Epithelial cell of esophagus (primary cell): Measurements from ENCODE around the gene PSORS1C2.

Source experiments
- DNase-seq: peaks from one replicate; pipeline ENCODE4 v3.0.0; 2010; ENCODE audit warnings: low read depth
- H3K4me3 ChIP-seq: 2 replicates; pipeline ENCODE4 v1.5.1; 2011; ENCODE audit warnings: mild to moderate bottlenecking, low read length, control low read depth
- TF ChIP-seq, protein P1 (sequence below): IDR thresholded peaks from 2 replicates; pipeline ENCODE4 v1.5.1; 2011; ENCODE audit warnings: low read depth, mild to moderate bottlenecking, low read length, control low read depth, inconsistent platforms; ENCODE audit not compliant: insufficient read depth; ENCODE audit errors: missing control alignments

Gene PSORS1C2

DNA sequence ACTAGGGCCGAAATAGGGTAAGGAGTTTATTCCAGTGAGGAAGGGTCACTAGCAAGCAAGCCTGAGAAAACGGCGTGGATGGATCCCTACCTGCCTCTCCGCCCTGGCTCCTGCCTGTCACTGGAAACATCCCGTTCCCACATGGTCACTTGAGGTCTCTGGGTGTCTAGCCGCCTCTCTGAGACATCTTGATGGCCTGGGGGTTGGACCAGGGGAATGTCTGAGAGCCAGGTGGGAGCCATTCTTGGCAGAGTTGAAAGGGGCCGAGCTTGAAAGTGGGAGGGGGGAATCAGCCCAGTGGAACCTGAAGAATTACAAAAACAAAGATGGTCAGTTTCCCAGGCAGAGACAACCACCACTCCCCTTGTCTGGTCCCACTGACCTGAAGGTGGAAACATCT lies 17.8 kb upstream of the PSORS1C2 start:
- no peak for DNase-seq
- TF ChIP-seq, protein P1, sequence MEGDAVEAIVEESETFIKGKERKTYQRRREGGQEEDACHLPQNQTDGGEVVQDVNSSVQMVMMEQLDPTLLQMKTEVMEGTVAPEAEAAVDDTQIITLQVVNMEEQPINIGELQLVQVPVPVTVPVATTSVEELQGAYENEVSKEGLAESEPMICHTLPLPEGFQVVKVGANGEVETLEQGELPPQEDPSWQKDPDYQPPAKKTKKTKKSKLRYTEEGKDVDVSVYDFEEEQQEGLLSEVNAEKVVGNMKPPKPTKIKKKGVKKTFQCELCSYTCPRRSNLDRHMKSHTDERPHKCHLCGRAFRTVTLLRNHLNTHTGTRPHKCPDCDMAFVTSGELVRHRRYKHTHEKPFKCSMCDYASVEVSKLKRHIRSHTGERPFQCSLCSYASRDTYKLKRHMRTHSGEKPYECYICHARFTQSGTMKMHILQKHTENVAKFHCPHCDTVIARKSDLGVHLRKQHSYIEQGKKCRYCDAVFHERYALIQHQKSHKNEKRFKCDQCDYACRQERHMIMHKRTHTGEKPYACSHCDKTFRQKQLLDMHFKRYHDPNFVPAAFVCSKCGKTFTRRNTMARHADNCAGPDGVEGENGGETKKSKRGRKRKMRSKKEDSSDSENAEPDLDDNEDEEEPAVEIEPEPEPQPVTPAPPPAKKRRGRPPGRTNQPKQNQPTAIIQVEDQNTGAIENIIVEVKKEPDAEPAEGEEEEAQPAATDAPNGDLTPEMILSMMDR: no peak
- no peak overlapping the region for H3K4me3 ChIP-seq

GRCh38 chr6:31154436-31154835 lies 15.6 kb upstream of the PSORS1C2 start:
- DNase-seq: no peak
- no peak overlapping the region for H3K4me3 ChIP-seq
- TF ChIP-seq, protein P1: no peak

DNA sequence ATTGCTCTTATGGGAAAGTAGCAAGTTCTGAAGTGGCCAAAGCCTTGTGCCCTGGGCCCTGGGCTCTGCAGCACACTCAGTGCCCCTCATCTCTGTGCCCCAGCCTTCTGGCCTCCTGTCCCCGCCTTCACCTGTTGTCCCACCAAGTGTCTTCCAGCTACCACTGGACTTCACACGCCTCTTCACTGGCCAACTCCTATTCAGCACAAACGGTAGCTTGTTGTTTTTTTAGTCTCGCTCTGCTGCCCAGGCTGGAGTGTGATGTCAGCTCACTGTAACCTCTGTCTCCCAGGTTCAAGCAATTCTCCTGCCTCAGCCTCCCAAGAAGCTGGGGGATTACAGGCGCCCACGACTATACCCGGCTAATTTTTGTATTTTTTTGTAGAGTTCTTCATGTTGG lies 13.9 kb upstream of the PSORS1C2 start:
- TF ChIP-seq, protein P1: no peak
- no peak overlapping the region for H3K4me3 ChIP-seq
- no peak for DNase-seq

- TF ChIP-seq, protein P1: no peak
- H3K4me3 ChIP-seq: no peak overlapping the region
- no peak for DNase-seq
These were observed 11.1 kb upstream of the PSORS1C2 start for GRCh38 chr6:31149827-31150447.

GRCh38 chr6:31145386-31145785 lies 6.5 kb upstream of the PSORS1C2 start:
- TF ChIP-seq, protein P1: no peak

DNA sequence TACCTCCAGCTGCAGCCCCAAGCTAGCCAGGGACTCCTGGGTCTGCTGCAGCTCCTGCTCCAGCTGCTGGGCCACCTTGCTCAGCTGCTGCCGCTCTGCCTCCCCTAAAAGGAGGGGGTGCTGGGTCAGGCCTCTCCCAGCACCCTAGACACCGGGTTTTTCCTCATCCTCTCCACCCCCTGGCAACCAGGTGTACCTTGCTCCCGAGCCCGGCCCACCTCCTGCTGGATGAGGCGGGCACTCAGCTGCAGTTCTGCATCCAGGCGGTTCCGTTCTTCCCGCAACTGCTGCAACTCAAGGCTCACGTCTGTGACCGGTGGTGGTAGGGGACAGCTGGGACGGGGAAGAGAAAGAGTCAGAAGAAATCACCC lies 6.1 kb upstream of the PSORS1C2 start:
- TF ChIP-seq, protein P1: no peak
- H3K4me3 ChIP-seq: no peak overlapping the region
- no peak for DNase-seq

More at GRCh38 chr6:31145386-31145785, 6.5 kb upstream of the PSORS1C2 start:
- no peak for DNase-seq
- H3K4me3 ChIP-seq: no peak overlapping the region

- H3K4me3 ChIP-seq: no peak overlapping the region
- TF ChIP-seq, protein P1: no peak
- DNase-seq: no peak
These were observed 5.6 kb upstream of the PSORS1C2 start for GRCh38 chr6:31144296-31144969.
